ENCODE data around the gene DOCK2. TPM values are rescaled to one million over a fixed set of nuclear protein-coding genes. Genes with fewer than 3 reads are reported as not detected.
A peak's percentile ranks its signal among the peaks of the same experiment; 100 is the strongest.

Gene DOCK2
- total RNA-seq, 5 donors from 2014 or later (not counting 1 experiment from before 2014, with no cell fraction given): 168 to 303 (median 197) TPM

- no peak overlapping the region for H3K4me3 ChIP-seq (ENCODE audit: control insufficient read depth in 1 of 2, extremely low read depth in 1 of 2, low read length in 1 of 2)
- Mint-ChIP-seq H3K4me1 (peaks cover 0 to 7% (median 0%) of the 10 kb centered on the region in 3 donors), H3K4me3 (no peak overlapping the region), H3K36me3 (peaks cover 67% of the 10 kb centered on the region), H3K9me3 (no peaks in the 10 kb centered on the region), H3K27me3 (no peaks in the 10 kb centered on the region), H3K27ac (no peak overlapping the region)
- no peaks in the 10 kb centered on the region for H3K27me3 ChIP-seq (replicated peaks in 1 of 2; ENCODE audit: control insufficient read depth in 2 of 2, extremely low read depth in 1 of 2, insufficient read depth in 2 of 2, low read length in 1 of 2)
- ATAC-seq (replicated peaks in 1 of 4) (no peak), DNase-seq (no peak)
- ChIA-PET CTCF (no interaction called here), POLR2A (no interaction called here)
- no peaks in the 10 kb centered on the region for H3K4me1 ChIP-seq (ENCODE audit: control insufficient read depth in 1 of 2, extremely low read depth in 1 of 2, insufficient read depth in 2 of 2, low read length in 2 of 2)
- H3K27ac ChIP-seq (ENCODE audit: low read length): no peak overlapping the region
- peaks cover 0 to 21% of the 10 kb centered on the region in 2 donors for H3K36me3 ChIP-seq (ENCODE audit: control insufficient read depth in 2 of 2, extremely low read depth in 1 of 2, insufficient read depth in 1 of 2, low read length in 1 of 2)
- 100% methylated on average over 3 of the region's 5 CpGs for WGBS (ENCODE audit: insufficient coverage)
- H3K9me3 ChIP-seq: no peaks in the 10 kb centered on the region
Measured at GRCh38 chr5:169785771-169786618, 148.9 kb downstream of the DOCK2 start.

DNA sequence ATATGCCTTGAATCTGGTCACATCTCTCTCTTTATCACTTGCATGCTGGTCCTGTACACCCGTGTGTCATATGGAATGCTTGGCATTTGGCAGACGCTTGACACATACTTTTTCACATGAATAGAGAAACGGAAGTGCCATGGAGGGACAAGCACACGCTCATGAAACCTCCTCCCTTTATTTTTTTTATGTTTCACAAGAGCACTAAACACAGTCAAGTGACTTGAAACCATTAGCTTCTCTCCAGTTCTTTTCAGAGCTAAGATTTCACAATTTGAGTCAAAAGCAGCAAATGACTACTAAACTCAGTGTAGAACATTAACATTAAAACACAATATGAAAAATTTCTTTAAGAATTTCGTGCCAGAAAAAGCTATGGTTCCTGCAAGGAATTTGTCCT, 151.1 kb downstream of the DOCK2 start:
- H3K36me3 ChIP-seq (ENCODE audit: control insufficient read depth in 2 of 2, extremely low read depth in 1 of 2, insufficient read depth in 1 of 2, low read length in 1 of 2): peaks cover 0 to 34% of the 10 kb centered on the region in 2 donors
- Mint-ChIP-seq H3K4me1 (peaks cover 0 to 3% (median 0%) of the 10 kb centered on the region in 3 donors), H3K9me3 (no peaks in the 10 kb centered on the region), H3K36me3 (peaks cover 62% of the 10 kb centered on the region), H3K27me3 (no peaks in the 10 kb centered on the region), H3K27ac (no peak overlapping the region), H3K4me3 (no peak overlapping the region)
- no peaks in the 10 kb centered on the region for H3K4me1 ChIP-seq (ENCODE audit: control insufficient read depth in 1 of 2, extremely low read depth in 1 of 2, insufficient read depth in 2 of 2, low read length in 2 of 2)
- ATAC-seq (replicated peaks in 1 of 4): no peak
- POLR2A ChIA-PET: no interaction called here
- H3K9me3 ChIP-seq: no peaks in the 10 kb centered on the region
- CTCF ChIA-PET: no interaction called here
- 100% methylated on average over 3 of the region's 5 CpGs for whole genome bisulfite sequencing (ENCODE audit: insufficient coverage)
- H3K27ac ChIP-seq (ENCODE audit: low read length): no peak overlapping the region
- DNase-seq: no peak
- H3K27me3 ChIP-seq (replicated peaks in 1 of 2; ENCODE audit: control insufficient read depth in 2 of 2, extremely low read depth in 1 of 2, insufficient read depth in 2 of 2, low read length in 1 of 2): no peaks in the 10 kb centered on the region
- H3K4me3 ChIP-seq (ENCODE audit: control insufficient read depth in 1 of 2, extremely low read depth in 1 of 2, low read length in 1 of 2): no peak overlapping the region

DNA sequence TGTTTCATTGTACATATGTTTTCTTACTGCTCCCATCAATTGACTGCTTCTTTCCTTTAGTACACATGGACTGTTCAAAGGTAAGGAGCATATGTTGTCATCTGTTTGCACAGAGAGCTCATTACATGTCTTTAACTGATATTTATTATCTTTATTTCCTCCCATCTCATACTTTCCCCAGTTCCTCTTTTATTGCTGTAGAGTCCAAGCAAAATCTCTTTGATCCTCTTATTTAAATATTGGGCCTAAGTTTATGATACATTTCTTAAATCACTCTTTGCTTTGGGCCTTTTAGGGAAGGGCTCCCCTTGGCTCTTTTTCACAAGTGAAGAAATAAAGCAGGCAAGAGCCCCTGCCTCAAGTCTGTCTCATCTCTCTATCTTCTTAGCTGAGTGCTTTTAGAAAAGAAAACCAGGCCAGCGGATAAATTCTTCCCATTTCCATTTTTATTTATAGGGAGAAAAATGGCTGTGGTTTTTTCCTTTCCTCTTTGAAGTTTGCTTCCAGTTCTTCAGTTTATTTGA, 152.4 kb downstream of the DOCK2 start:
- Mint-ChIP-seq H3K36me3 (peaks cover 65% of the 10 kb centered on the region), H3K4me1 (peaks cover 0 to 3% (median 0%) of the 10 kb centered on the region in 3 donors), H3K4me3 (no peak overlapping the region), H3K27ac (no peak overlapping the region), H3K9me3 (no peaks in the 10 kb centered on the region), H3K27me3 (no peaks in the 10 kb centered on the region)
- Histone ChIP-seq H3K4me3 (ENCODE audit: control insufficient read depth in 1 of 2, extremely low read depth in 1 of 2, low read length in 1 of 2) (no peak overlapping the region), H3K4me1 (ENCODE audit: control insufficient read depth in 1 of 2, extremely low read depth in 1 of 2, insufficient read depth in 2 of 2, low read length in 2 of 2) (no peaks in the 10 kb centered on the region), H3K9me3 (no peaks in the 10 kb centered on the region), H3K27ac (ENCODE audit: low read length) (no peak overlapping the region), H3K36me3 (ENCODE audit: control insufficient read depth in 2 of 2, extremely low read depth in 1 of 2, insufficient read depth in 1 of 2, low read length in 1 of 2) (peaks cover 0 to 45% of the 10 kb centered on the region in 2 donors), H3K27me3 (replicated peaks in 1 of 2; ENCODE audit: control insufficient read depth in 2 of 2, extremely low read depth in 1 of 2, insufficient read depth in 2 of 2, low read length in 1 of 2) (no peaks in the 10 kb centered on the region)
- no peak for ATAC-seq (replicated peaks in 1 of 4)
- ChIA-PET POLR2A (no interaction called here), CTCF (no interaction called here)
- no peak for DNase-seq
- no CpG with 5 or more reads among the region's 1 CpG for WGBS (ENCODE audit: insufficient coverage)

DNA sequence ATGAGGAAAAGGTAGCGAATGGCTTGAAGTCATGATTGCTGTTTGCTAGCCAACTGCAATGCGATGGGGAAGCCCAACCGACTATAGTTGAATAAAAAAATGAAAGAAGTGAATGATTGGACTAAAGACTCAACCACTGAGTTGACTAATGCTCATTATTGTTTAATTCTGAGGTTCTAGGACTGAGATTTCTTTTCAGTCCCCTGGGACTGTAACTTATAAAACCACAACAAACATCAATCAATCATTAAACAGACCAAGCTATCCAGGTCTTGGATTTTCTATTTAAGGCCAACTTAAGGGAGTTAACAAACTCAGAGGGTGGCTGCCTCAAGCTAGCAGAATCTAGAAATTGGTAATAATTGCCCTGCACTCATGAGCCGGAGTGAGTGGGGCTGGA, 154.2 kb downstream of the DOCK2 start:
- POLR2A ChIA-PET: no interaction called here
- no CpG with 5 or more reads among the region's 4 CpGs for WGBS (ENCODE audit: insufficient coverage)
- peaks cover 0 to 53% of the 10 kb centered on the region in 2 donors for H3K36me3 ChIP-seq (ENCODE audit: control insufficient read depth in 2 of 2, extremely low read depth in 1 of 2, insufficient read depth in 1 of 2, low read length in 1 of 2)

GRCh38 chr5:169795338-169795737, 158.3 kb downstream of the DOCK2 start:
- CTCF ChIA-PET: interaction anchor here in 1 of 2 donors (0.5 kb wide), 1 partner anchor 319 kb away, joined by 6 read pairs; no protein-coding TSS in a partner anchor
- H3K9me3 ChIP-seq: no peaks in the 10 kb centered on the region
- POLR2A ChIA-PET: no interaction called here
- H3K36me3 ChIP-seq (ENCODE audit: control insufficient read depth in 2 of 2, extremely low read depth in 1 of 2, insufficient read depth in 1 of 2, low read length in 1 of 2): peaks cover 0 to 54% of the 10 kb centered on the region in 2 donors
- Mint-ChIP-seq H3K4me3 (no peak overlapping the region), H3K4me1 (peaks cover 3 to 10% (median 5%) of the 10 kb centered on the region in 3 donors), H3K27me3 (no peaks in the 10 kb centered on the region), H3K9me3 (no peaks in the 10 kb centered on the region), H3K27ac (no peak overlapping the region), H3K36me3 (peaks cover 60% of the 10 kb centered on the region)
- ATAC-seq (replicated peaks in 1 of 4) (no peak), DNase-seq (no peak)
- WGBS (ENCODE audit: insufficient coverage): 82% methylated on average over 9 of the region's 9 CpGs
- no peaks in the 10 kb centered on the region for H3K27me3 ChIP-seq (replicated peaks in 1 of 2; ENCODE audit: control insufficient read depth in 2 of 2, extremely low read depth in 1 of 2, insufficient read depth in 2 of 2, low read length in 1 of 2)
- no peak overlapping the region for H3K27ac ChIP-seq (ENCODE audit: low read length)
- no peak overlapping the region for H3K4me3 ChIP-seq (ENCODE audit: control insufficient read depth in 1 of 2, extremely low read depth in 1 of 2, low read length in 1 of 2)
- H3K4me1 ChIP-seq (ENCODE audit: control insufficient read depth in 1 of 2, extremely low read depth in 1 of 2, insufficient read depth in 2 of 2, low read length in 2 of 2): no peaks in the 10 kb centered on the region

More for the DNA sequence above, 154.2 kb downstream of the DOCK2 start:
- no peaks in the 10 kb centered on the region for H3K9me3 Mint-ChIP-seq
- CTCF ChIA-PET: no interaction called here
- no peak overlapping the region for H3K27ac Mint-ChIP-seq
- peaks cover 62% of the 10 kb centered on the region for H3K36me3 Mint-ChIP-seq
- peaks cover 0 to 6% (median 3%) of the 10 kb centered on the region in 3 donors for H3K4me1 Mint-ChIP-seq
- no peaks in the 10 kb centered on the region for H3K27me3 ChIP-seq (replicated peaks in 1 of 2; ENCODE audit: control insufficient read depth in 2 of 2, extremely low read depth in 1 of 2, insufficient read depth in 2 of 2, low read length in 1 of 2)
- H3K4me1 ChIP-seq (ENCODE audit: control insufficient read depth in 1 of 2, extremely low read depth in 1 of 2, insufficient read depth in 2 of 2, low read length in 2 of 2): no peaks in the 10 kb centered on the region
- H3K4me3 ChIP-seq (ENCODE audit: control insufficient read depth in 1 of 2, extremely low read depth in 1 of 2, low read length in 1 of 2): no peak overlapping the region
- DNase-seq (no peak), ATAC-seq (replicated peaks in 1 of 4) (no peak)
- H3K27ac ChIP-seq (ENCODE audit: low read length): no peak overlapping the region
- no peaks in the 10 kb centered on the region for H3K9me3 ChIP-seq
- H3K4me3 Mint-ChIP-seq: no peak overlapping the region
- H3K27me3 Mint-ChIP-seq: no peaks in the 10 kb centered on the region

- H3K4me3 Mint-ChIP-seq: no peak overlapping the region
- 67% methylated on average over 2 of the region's 2 CpGs for WGBS (ENCODE audit: insufficient coverage)
- peaks cover 0 to 56% of the 10 kb centered on the region in 2 donors for H3K36me3 ChIP-seq (ENCODE audit: control insufficient read depth in 2 of 2, extremely low read depth in 1 of 2, insufficient read depth in 1 of 2, low read length in 1 of 2)
Measured at GRCh38 chr5:169796731-169797130, 159.7 kb downstream of the DOCK2 start.

More at GRCh38 chr5:169796731-169797130, 159.7 kb downstream of the DOCK2 start:
- CTCF ChIA-PET: no interaction called here
- no peaks in the 10 kb centered on the region for H3K9me3 ChIP-seq
- H3K36me3 Mint-ChIP-seq: peaks cover 64% of the 10 kb centered on the region
- ATAC-seq (replicated peaks in 1 of 4) (no peak), DNase-seq (no peak)
- no peaks in the 10 kb centered on the region for H3K27me3 ChIP-seq (replicated peaks in 1 of 2; ENCODE audit: control insufficient read depth in 2 of 2, extremely low read depth in 1 of 2, insufficient read depth in 2 of 2, low read length in 1 of 2)
- POLR2A ChIA-PET: no interaction called here
- peaks cover 6 to 13% (median 9%) of the 10 kb centered on the region in 3 donors for H3K4me1 Mint-ChIP-seq
- no peaks in the 10 kb centered on the region for H3K9me3 Mint-ChIP-seq
- no peaks in the 10 kb centered on the region for H3K4me1 ChIP-seq (ENCODE audit: control insufficient read depth in 1 of 2, extremely low read depth in 1 of 2, insufficient read depth in 2 of 2, low read length in 2 of 2)
- no peak overlapping the region for H3K27ac ChIP-seq (ENCODE audit: low read length)
- H3K27ac Mint-ChIP-seq: peak overlapping the region; percentile 9 to 28
- H3K27me3 Mint-ChIP-seq: no peaks in the 10 kb centered on the region
- H3K4me3 ChIP-seq (ENCODE audit: control insufficient read depth in 1 of 2, extremely low read depth in 1 of 2, low read length in 1 of 2): no peak overlapping the region
